Stimulated activated CD4-positive, alpha-beta T cell treated with anti-CD3 and anti-CD28 coated beads, Interleukin-1b, Interleukin-23, amount 100 ng/mL, for 1 hour (primary cell): Measurements from ENCODE around the gene XBP1.
"Not testable (repeated sequence)": the region's sequence is repeated elsewhere in the genome, so short reads cannot be mapped to it uniquely, and the experiment has no call there.

Experiments
- DNase-seq, 2 donors: peaks; one replicate each; pipeline ENCODE4 v3.0.0-alpha.2; 2020; ENCODE audit warnings: low read depth in 2 of 2

Gene XBP1

DNA sequence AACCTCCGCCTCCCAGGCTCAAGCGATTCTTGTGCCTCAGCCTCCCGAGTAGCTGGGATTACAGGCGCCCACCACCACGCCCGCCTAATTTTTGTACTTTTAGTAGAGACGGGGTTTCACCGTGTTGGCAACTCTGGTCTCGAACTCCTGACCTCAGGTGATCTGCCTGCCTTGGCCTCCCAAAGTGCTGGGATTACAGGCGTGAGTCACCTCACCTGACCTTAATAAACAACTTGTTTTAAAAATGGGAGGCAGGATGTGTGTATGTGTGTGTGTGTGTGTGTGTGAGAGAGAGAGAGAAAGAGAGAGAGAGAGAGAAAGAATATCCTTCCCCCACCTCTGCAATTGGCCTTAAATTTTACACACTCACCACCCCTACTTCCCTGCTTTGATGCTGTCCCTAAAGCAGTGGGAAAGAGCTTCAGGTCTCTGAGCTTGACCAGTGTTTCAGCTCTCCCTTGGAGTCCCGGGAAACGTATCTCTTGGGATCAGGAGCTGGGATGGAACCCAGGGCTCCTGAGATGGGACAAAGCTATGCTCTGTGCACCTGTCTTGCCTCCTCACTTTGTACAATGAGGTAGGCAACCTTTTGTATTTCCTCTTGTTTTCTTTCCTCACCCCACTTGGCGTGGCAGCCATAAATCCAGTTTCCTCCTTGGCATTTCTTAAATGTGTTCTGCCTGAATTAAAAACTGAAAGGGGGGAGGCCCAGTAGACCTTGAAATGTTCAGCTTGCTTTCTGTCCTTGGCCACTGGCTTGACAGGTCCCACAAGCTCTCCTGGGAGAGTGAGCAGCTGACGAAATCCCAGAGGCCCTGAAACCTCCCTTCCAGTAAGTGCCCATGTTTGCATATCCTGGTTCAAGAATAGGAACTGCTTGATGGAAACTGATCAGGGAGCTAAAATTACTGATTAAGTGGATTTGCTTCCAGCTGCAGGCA is 17.8 kb upstream of the XBP1 start:
- no peak for DNase-seq

- DNase-seq, result no peak
Observed at GRCh38 chr22:28817064-28817463, 16.7 kb upstream of the XBP1 start.

- no peak for DNase-seq
Observed at GRCh38 chr22:28815729-28816128, 15.4 kb upstream of the XBP1 start.

GRCh38 chr22:28815111-28815510 is 14.7 kb upstream of the XBP1 start:
- no peak for DNase-seq

DNA sequence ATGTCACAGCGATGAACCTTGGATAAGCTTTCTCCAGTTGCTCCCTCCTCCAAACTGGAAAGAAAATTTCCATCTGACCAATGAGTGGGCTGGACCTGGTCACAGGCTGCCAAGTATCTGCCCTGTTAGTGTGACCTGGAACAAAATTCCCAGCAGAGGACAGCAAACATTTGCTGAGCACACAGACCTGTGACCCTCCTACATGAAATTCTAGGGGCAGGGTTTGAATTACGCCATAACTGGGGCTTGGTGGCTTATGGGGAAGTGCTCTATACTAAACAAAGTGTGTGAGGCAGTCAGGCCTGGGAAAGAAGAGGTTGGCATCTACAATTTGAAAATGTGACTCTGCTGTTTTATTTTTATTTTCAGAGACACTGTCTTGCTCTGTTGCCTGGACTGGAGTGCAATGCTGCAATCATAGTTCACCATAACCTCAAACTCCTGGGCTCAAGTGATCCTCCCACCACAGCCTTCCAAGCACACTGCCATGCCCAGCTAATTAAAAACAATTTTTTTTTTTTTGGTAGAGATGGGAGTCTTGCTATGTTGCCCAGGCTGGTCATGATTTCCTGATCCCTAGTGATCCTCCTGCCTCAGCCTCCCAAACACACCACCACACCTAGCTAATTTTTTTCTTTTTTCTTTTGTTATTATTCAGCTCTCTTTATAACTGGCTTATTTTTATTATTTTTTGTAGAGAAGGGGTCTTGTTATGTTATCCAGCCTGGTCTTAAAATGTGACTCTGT is 13.6 kb upstream of the XBP1 start:
- DNase-seq, result no peak

DNA sequence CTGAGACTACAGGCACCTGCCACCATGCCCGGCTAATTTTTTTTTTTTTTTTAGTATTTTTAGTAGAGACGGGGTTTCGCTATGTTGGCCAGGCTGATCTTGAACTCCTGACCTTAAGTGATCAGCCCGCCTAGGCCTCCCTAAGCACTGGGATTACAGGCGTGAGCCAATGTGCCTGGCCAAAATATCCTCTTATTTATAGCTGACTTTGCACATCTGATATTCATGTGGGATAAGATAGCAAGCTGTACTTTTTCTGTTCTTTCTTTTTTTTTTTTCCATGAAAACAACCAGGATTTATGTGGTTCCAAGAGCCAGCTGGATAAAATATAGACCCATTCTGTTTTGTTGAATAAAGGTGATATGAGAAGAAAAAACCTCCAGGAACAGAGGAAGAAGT is 12.1 kb upstream of the XBP1 start:
- no peak for DNase-seq

GRCh38 chr22:28810821-28811491 is 10.6 kb upstream of the XBP1 start:
- DNase-seq, result no peak

- no peak for DNase-seq
Observed at GRCh38 chr22:28808716-28809355, 8.5 kb upstream of the XBP1 start.

GRCh38 chr22:28805426-28805825 is 5.1 kb upstream of the XBP1 start:
- DNase-seq, result not testable (repeated sequence)

- DNase-seq, result no peak
Observed at GRCh38 chr22:28802595-28803123, 2.3 kb upstream of the XBP1 start.

GRCh38 chr22:28801845-28802594 is 1.7 kb upstream of the XBP1 start:
- no peak for DNase-seq

- DNase-seq, result no peak
Observed at GRCh38 chr22:28799606-28800307, 612 bp downstream of the XBP1 start.

- peak in 1 of 2 donors; percentile 11 for DNase-seq
Observed at GRCh38 chr22:28798810-28799605, 1.4 kb downstream of the XBP1 start.

DNA sequence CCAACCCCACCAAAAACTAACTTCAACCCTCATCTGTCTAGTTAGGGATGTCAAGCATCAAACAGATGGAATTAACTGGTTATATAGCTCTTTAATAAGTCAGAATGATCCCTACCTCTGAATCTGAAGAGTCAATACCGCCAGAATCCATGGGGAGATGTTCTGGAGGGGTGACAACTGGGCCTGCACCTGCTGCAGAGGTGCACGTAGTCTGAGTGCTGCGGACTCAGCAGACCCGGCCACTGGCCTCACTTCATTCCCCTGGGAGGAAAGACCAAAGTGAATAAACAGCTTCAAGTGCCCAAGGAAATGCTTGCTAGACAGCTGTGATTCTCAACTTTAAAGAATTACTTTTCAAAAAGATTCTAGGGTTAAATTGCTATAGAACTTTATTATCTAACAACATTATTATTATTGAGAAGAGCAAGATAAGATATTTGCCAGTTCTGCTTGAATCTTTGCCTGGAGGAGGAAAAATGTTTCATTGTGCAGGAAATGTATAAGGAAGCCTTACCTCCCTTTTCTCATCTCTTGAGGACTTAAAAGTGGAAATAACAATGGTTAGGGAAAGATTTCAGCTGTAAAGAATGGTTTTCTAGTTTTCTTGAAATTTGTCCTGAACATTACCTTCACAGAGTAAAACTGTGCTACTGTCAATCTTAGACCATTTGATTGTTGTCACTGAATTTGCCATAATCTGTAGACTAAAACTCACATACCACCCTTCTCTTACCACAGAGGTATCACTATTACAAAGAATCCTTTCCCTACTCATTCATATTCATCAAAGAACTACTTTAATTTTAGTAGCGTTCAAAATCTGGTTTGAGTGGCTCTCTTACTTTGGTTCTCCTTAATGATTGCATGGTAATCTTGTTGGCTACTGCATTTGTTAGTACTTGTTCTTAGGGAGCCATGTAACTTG is 4.2 kb downstream of the XBP1 start:
- DNase-seq, result no peak

DNA sequence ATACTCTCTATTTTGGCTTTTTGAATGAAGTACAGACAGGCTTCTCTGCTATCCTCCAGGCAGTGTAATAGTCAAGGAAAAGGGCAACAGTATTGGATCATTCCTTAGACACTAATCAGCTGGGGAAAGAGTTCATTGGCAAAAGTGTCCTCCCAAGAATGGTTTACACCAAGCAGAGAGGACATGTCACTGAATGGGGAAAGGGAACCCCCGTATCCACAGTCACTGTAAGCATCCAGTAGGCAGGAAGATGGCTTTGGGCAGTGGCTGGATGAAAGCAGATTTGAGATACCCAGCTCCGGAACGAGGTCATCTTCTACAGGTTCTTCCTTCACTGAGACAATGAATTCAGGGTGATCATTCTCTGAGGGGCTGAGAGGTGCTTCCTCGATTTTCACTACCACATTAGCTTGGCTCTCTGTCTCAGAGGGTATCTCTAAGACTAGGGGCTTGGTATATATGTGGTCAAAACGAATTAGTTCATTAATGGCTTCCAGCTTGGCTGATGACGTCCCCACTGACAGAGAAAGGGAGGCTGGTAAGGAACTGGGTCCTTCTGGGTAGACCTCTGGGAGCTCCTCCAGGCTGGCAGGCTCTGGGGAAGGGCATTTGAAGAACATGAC is 5.2 kb downstream of the XBP1 start:
- DNase-seq, result no peak

DNA sequence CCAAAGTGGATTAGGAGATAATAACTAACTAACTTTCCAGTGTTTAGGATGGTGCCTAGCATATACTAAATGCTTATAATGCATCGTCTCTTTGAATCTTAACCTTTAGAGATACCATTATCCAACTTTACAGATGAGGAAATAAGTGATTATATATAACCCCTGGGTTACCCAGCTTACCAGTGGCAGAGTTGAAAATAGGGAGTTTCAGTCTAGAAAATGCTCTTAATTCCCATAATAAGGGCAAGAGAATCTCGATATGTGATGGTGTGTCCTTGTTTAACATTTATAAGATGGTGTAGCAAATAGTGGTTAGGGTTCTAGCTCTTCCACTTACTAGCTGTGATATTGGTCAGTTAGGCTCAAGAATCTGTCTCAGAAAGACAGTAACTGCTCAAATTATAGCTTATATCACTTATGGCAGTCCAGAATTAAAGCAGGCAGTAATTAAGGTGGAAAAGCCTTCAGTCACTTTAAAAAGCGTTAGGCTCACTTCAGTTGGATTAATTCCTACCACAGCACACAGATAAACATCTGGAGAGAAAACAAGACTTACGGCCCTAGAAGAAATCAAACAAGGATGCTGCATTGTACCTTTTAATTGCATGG is 6.3 kb downstream of the XBP1 start:
- DNase-seq, result no peak
